SU-DHL-6 (cell line): ENCODE data around the gene SDK1.

Source experiments
- H2AFZ ChIP-seq: fragments of 200-600 bp; sonication (generic); 2 replicates; pipeline ENCODE4 v1.6.1; 2014; ENCODE audit warnings: low read depth, mild to moderate bottlenecking, moderate library complexity, mixed read lengths, antibody characterized with exemption, low read length; ENCODE audit not compliant: severe bottlenecking
- H3F3A ChIP-seq: fragments of 200-600 bp; shearing (Covaris generic); 2 replicates; pipeline ENCODE4 v1.6.0; 2016; ENCODE audit warnings: antibody characterized with exemption, mild to moderate bottlenecking; ENCODE audit not compliant: insufficient read depth
- H3K27ac ChIP-seq: fragments of 200-600 bp; sonication (generic); 2 replicates; pipeline ENCODE4 v1.5.1; 2016; ENCODE audit warnings: low read depth, mild to moderate bottlenecking, low read length, moderate library complexity, mixed read lengths
- H3K27me3 ChIP-seq: fragments of 200-600 bp; sonication (generic), shearing (Covaris generic); 2 replicates; pipeline ENCODE4 v1.6.0; 2014; ENCODE audit warnings: mild to moderate bottlenecking, low read length
- H3K36me3 ChIP-seq: fragments of 200-600 bp; sonication (generic); 2 replicates; pipeline ENCODE4 v1.6.1; 2014; ENCODE audit warnings: mild to moderate bottlenecking, low read length, mixed read lengths
- H3K4me2 ChIP-seq: fragments of 300-600, 200-600 bp; shearing (Covaris generic), sonication (generic); 2 replicates; pipeline ENCODE4 v1.6.0; 2014; ENCODE audit warnings: low read length, low read depth, mild to moderate bottlenecking; ENCODE audit not compliant: poor library complexity, severe bottlenecking
- H3K4me3 ChIP-seq: fragments of 200-600 bp; sonication (generic); 2 replicates; pipeline ENCODE4 v1.5.1; 2014; ENCODE audit warnings: antibody characterized with exemption, low read length, mild to moderate bottlenecking, mixed read lengths; ENCODE audit not compliant: insufficient read depth, poor library complexity, severe bottlenecking
- H3K79me2 ChIP-seq: fragments of 200-600 bp; sonication (generic); 2 replicates; pipeline ENCODE4 v1.6.1; 2014; ENCODE audit warnings: mild to moderate bottlenecking, low read length, moderate library complexity; ENCODE audit not compliant: insufficient read depth
- H3K9ac ChIP-seq: fragments of 200-600 bp; sonication (generic); 2 replicates; pipeline ENCODE4 v1.7.0; 2014; ENCODE audit warnings: mild to moderate bottlenecking, low read length
- H3K9me2 ChIP-seq: fragments of 200-600 bp; sonication (generic); replicated peaks from 2 replicates; pipeline ENCODE4 v1.6.1; 2014; ENCODE audit warnings: low read length; ENCODE audit not compliant: insufficient read depth
- H3K9me3 ChIP-seq: fragments of 200-600 bp; sonication (generic); 2 replicates; pipeline ENCODE4 v1.6.1; 2014; ENCODE audit warnings: low read length, mixed read lengths; ENCODE audit not compliant: insufficient read depth
- H4K20me1 ChIP-seq: fragments of 200-600 bp; sonication (generic); 2 replicates; pipeline ENCODE4 v1.6.1; 2014; ENCODE audit warnings: low read depth, mild to moderate bottlenecking, antibody characterized with exemption, low read length, moderate library complexity, mixed read lengths
- CTCF ChIP-seq: fragments of 200-600 bp; sonication (generic); IDR thresholded peaks from one replicate; pipeline ENCODE4 v1.5.1; 2017; ENCODE audit warnings: antibody characterized with exemption, mild to moderate bottlenecking, low read length, moderate library complexity; ENCODE audit not compliant: insufficient read depth, poor library complexity, severe bottlenecking
- EZH2phosphoT487 ChIP-seq: fragments of 200-600 bp; sonication (generic), shearing (Covaris generic); conservative IDR thresholded peaks from 2 replicates; pipeline ENCODE4 v1.6.1; 2018; ENCODE audit warnings: mild to moderate bottlenecking, antibody characterized with exemption, low read length, moderate library complexity, mixed read lengths

The SDK1 gene

GRCh38 chr7:3924277-3924676 is 623.2 kb downstream of the SDK1 start:
- no peaks in the 10 kb centered on the region for H4K20me1 ChIP-seq
- H3K79me2 ChIP-seq: no peaks in the 10 kb centered on the region
- no peaks in the 10 kb centered on the region for H3K9me3 ChIP-seq
- H3F3A ChIP-seq: no peaks in the 10 kb centered on the region
- H3K27ac ChIP-seq: no peak overlapping the region
- no peaks in the 10 kb centered on the region for H3K9me2 ChIP-seq
- no peak overlapping the region for H3K4me3 ChIP-seq
- no peak overlapping the region for H3K9ac ChIP-seq
- TF ChIP-seq EZH2phosphoT487 (no peak), CTCF (no peak)
- H3K27me3 ChIP-seq: no peaks in the 10 kb centered on the region
- H3K36me3 ChIP-seq: no peaks in the 10 kb centered on the region
- no peak overlapping the region for H3K4me2 ChIP-seq
- no peak overlapping the region for H2AFZ ChIP-seq

GRCh38 chr7:3927446-3928110 is 626.5 kb downstream of the SDK1 start:
- H3K79me2 ChIP-seq: no peaks in the 10 kb centered on the region
- no peaks in the 10 kb centered on the region for H3K27me3 ChIP-seq
- H3F3A ChIP-seq: no peaks in the 10 kb centered on the region
- no peaks in the 10 kb centered on the region for H3K36me3 ChIP-seq
- no peaks in the 10 kb centered on the region for H3K9me3 ChIP-seq
- H3K4me3 ChIP-seq: no peak overlapping the region
- H3K9me2 ChIP-seq: no peaks in the 10 kb centered on the region
- H3K9ac ChIP-seq: no peak overlapping the region
- H2AFZ ChIP-seq: no peak overlapping the region
- H3K27ac ChIP-seq: no peak overlapping the region
- H4K20me1 ChIP-seq: no peaks in the 10 kb centered on the region
- TF ChIP-seq CTCF (no peak), EZH2phosphoT487 (no peak)
- H3K4me2 ChIP-seq: no peak overlapping the region

- no peaks in the 10 kb centered on the region for H3K27me3 ChIP-seq
- no peaks in the 10 kb centered on the region for H3K36me3 ChIP-seq
- H3K9me2 ChIP-seq: no peaks in the 10 kb centered on the region
- H3K79me2 ChIP-seq: no peaks in the 10 kb centered on the region
- H4K20me1 ChIP-seq: no peaks in the 10 kb centered on the region
- TF ChIP-seq EZH2phosphoT487: no peak
- no peak for TF ChIP-seq CTCF
- no peaks in the 10 kb centered on the region for H3F3A ChIP-seq
- H3K27ac ChIP-seq: no peak overlapping the region
- H3K4me3 ChIP-seq: no peak overlapping the region
- no peaks in the 10 kb centered on the region for H3K9me3 ChIP-seq
- H2AFZ ChIP-seq: no peak overlapping the region
- no peak overlapping the region for H3K9ac ChIP-seq
- no peak overlapping the region for H3K4me2 ChIP-seq
Observed at GRCh38 chr7:3928727-3929515, 627.9 kb downstream of the SDK1 start.
